ENCODE data around the gene GRID1.

GRID1 gene

DNA sequence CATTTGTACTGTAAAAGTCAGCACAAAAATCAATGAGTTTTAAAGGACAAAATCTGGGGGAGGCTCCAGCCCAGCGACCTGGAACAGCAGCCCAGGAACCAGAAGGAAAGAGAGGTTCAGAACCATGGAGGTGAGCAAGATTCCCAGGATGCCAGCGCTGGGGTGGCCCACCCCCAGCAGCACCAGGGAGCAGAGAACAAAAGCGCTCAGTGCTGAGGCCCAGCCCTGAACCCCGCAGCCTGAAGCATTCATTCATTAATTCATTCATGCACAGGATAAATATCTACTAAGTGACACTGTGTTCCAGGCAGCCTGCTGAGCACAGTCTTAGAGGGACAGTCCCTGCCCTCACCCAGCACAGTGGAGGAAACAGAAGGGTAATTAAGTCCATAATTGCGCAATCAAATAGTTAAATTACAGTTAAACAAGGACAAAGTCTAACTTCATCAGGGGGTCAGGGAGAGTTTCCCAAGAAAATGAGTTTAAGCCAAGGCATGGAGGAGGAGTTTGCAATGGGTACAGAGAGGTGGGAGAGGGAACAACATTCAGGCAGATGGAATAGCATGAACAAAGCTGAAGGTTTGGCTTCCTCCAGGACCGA is 202.3 kb downstream of the GRID1 start:
- DNase-seq = no peak

DNA sequence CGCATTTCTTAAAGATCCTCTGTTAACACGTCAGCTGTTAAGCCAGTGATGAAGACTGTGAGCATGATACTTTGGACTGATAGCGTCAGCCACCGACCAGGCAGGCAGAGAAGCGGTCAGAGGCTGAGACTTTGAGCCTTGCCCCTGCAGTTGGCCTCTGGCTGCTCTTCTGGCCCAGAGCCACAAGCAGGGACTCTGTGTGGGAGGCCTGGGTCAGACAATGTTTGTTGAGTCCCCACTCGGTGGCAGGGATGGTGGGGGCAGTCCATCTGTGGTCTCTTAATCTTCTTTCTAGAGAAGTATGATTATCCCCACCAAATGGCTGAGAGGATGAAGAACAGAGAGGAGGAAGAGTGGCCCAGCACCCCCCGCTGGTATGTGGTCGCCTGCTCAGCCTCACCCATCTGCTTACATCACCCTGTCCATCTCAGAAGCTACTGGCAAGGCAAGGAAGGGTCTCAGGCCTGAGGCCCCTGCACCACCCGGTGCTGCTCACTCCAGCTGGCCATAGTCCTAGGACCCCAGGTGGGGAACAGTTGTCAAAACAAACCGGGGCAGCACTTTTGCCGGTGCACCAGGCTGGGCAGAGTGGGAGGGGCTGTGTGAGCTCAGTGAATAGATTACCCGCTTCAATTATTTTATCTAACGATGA is 202.9 kb downstream of the GRID1 start:
- no peak for DNase-seq

DNA sequence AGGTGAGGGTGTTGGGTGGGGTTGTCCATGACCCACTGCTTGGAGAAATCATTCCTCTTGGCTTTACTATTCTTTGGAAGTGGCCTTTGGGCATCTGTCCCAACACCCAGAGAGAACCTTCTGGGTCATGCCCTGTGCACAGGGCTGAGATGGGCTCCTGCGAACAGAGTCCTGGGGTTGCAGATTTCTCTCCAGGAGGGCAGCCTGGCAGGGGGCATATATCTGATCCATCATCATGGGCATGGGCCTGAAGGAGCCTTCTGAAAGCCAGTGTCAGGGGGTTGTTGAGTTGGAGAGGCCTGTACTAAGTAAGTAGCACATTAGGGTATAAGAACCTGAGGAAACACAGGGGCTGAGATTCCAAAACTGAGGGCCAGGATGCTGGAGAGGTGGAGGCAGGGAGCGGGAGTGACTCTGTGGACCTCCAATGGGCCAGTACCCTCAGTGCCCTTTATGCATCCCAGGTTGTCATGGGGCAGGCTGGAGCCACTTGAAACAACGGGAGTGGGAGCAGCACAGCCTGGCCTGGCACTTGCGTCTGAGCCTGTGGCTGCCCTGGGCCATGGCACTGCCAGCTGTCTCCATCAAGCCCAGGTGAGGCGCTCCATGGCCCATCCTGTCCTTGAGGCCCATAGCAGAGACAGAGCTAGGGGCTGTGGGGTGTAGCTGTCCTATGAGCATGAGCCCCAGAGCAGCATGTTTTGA is 203.7 kb downstream of the GRID1 start:
- no peak for DNase-seq

DNA sequence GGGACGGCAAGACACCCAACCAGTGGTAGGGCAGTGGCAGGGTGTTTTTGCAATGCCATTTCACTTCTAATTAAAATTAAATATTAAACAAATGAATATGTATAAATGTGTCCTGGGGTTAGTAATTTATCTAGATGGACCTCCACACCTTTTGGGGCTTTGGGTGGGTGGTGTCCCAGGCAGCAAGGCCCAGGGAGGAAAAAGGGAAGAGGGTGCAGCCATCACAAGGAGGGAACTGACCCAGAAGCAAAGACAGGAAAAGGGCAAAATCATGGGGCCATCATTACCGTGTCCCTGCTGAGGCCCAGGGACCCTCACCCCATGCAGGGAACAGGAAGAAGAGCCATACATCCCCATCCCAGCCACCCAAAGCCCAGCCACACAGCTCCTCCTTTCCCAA is 204.6 kb downstream of the GRID1 start:
- no peak for DNase-seq

DNA sequence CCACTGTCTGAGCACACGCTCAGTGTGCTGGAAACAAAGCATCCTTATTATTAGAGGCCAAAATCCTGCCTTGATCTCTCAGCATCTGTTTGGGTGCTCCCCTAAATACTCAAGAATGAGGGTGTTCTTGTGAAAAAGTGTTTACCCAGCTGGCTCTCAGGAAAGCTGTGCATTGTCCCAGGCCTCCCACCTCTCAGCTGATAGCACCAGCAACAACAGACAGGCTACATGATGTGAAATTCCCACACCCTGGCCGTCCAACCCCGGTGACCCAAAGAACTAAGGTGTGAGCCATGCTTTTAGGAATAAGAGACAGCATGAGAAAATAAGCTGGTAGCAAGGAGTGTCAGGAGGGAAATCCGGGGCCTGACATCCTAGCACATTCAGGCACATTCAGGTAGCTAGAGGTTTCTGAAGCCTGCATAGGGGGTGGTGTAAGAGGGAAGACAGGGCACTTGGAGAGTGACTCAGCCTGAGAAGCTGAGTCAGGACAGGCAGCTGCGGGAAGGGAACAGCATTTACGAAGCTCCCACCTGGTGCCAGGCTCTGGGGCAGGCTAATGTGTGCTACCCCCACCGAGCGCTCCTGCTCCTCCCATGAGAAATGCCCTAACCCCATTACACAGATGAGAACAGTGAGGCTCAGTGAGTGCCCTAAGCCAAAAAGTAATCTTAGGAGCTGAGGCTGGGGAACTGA is 205.6 kb downstream of the GRID1 start:
- no peak for DNase-seq

DNA sequence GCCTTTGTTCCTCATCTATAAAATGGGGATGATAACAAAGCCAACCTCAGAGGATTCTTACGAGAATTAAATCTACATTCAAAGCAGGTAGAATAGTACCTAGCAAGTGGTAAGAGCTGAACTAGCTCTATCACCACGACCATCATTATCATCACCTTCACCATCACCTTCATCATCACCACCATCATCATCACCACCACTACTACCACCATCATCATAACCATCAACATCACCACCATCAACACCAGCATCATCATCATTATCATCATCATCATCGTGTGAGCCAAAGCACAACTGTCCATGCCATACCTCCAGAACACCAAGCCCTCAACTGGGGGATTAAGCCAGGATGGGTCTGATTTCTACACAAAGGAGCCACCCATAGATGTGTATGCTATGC is 206.8 kb downstream of the GRID1 start:
- DNase-seq = no peak

DNA sequence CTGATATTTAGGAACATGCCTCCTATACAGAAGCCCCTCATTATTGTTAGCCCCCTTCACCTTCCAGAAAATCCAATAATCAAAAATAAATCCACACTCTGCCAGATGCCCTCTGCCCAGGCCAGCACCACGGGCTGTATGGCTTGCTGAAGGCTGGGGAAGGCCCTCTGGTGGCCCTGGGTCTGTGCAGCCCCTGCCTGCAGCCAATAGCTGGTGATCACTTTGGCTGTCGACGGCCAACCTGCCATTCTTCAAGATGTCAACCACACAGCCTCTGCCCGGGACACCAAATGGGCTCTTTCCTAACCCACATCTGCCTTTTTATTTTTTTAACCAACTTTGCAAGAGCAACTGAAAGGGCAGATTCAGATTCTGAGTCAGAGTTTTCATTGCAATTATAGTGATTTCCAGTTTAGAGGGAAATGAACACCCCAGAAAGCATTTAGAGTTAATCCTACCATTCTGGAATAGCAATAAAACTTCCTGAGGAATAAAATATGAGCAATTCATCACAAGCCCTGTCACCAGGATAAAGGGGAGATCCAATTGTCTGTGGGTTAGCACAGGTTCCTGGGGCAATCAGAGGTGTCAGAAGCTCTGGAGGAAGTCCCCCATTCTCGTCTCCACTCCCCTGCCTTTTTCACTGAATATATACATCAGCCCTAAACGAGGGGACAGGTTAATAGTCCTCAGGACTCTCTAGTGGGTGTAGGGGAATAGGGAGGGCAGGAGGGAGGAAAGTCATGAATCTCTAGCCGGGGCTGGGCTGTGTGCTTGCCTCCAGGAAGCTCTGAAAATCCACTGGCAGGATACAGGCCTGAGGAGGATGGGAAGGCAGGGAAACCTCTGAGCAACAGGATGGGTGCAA is 211.3 kb downstream of the GRID1 start:
- no peak for DNase-seq

DNA sequence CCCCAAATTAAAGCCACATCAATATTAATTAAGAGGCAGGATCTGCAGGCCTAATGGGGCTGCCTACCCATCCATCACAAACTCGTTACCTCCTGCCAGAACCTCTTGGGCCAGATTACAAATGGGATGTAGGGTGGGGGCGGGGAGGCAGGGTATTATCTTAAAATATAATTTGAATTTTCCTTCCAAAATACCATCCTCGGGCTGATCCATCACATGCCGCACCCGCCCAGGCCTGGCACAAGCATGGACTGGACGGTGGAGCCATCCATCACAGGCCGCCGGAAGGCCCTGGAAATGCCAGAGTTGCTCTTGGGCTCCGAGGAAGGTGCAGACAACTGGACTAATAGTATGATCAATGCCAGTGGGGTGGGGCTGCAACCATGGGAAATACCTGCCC is 212.8 kb downstream of the GRID1 start:
- DNase-seq = no peak

DNA sequence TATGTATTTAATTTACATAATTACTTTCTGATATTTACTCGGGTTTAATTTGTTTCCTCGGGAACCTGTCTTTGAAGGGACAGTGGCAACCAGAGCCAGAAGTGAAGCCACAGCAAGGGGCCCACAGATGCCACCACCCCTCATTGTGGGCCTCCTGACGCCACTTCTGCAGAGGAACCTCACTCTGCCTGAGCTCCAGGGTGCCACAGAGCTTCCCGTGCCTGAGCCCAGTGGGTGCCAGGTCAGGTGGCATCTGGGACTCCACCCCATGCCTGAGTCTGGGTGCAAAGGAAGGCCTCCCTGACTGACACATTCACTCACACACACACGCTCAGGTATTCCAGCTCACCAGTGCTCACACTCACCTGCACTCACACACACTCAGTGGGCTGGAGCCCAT is 213.7 kb downstream of the GRID1 start:
- DNase-seq = no peak

DNA sequence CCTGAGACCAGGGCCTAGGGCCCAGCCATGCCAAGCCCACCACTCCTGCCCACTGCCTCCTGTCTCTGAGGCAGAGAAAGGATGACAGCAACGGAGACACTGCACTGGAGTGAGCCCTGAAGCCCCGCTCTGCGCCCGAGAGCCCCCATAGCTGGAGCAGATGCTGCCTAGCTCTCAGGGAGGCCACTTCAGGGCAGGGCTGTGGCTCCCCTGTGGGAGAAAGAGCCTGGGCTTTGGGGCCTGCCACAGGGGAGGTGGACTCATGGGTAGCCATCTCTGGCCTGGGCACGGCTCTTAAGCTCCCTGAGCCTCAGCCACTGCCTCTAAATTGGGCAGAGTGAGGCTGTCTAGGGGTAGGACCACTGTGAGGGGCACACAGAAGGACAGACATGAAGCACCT is 214.2 kb downstream of the GRID1 start:
- no peak for DNase-seq

DNA sequence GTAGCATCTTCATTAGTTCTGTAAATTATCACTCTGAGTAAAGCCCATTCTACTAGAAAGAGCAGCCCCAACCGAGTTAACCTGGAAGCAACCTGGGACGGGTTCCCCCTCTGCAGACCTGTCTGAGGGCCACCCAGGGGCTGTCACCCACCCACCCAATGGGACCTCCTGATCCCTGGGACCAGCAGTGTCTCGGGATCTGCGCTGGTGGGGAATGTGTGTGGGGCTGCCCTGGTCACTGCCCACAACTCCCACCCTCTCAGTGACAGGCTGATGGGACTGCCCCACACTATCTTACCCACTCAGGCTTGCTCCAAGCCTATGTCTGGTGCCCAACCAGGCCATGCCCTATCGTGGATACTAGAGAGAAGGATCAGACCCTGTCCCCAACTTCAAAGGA is 215.0 kb downstream of the GRID1 start:
- no peak for DNase-seq

DNA sequence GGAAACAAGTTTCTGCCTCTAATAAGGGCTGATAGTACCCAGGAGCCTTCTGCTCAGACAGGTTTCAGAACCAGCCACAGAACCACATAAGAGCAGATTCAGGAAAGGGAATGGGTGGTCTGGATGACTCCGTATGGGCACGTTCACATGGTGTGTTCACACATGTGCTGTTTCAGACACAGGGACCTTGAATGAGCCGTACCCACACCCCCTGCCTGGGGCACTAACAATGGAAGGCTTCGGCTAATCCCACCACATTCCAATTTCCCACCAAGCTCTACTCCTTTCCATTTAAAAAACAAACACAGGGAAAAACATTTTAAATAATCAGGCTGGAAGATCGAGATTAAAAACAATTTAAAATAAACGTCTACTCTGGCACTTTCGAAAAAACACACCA is 217.3 kb downstream of the GRID1 start:
- DNase-seq = no peak

DNA sequence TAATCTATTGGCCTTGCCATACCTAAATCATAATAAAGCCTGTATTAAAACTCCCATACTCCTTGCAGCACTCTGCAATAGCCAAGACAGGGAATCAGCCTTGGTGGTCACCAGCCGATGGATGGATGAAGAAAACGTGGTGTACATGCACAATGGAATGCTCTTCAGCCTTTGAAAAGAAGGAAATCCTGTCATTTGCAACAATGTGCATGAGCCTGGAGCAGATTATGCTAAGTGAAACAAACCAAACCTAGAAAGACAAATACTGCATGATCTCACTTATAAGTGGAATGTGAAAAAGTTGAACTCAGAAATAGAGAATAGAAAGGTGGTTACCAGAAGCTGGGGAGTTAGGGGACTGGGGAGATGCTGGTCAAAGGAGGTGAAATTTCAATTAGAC is 218.5 kb downstream of the GRID1 start:
- no peak for DNase-seq

DNA sequence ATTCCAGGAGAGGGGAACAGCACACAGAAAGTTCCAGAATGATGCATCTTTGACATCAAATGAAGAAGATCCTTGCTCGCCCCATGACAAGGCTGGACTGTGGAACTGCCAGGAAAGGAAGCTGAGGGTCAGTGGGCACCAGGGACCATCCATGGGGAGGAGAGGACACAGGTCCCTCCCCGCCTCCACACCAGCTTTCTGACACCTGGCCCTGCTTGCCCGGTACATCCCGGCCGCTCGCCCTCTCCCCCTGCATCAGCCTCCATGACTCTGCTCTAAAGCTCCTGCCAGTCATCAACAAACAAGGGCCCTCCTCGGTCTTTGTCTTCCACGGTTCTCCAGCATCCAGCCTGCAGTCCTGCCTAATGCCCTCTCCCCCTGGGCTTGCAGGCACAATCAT is 222.3 kb downstream of the GRID1 start:
- DNase-seq = no peak

DNA sequence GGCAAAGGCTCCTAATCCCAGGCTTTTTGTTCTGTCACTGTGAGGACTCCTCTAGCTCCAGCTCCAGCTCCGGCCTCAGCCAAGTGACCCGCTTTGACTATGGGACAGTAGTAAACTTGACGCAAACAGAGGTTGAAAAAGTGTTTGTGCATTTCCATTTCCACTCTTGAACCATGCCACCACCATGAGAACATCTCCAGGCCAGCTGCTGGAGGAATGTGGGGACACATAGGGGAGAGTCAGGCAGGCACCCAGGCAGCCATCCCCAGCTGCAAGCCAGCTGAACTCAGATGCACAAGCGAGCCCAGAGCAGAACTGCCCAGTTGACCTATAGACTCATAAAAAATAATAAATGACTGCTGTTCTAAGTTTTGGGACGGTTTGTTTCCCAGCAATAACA is 224.7 kb downstream of the GRID1 start:
- no peak for DNase-seq

DNA sequence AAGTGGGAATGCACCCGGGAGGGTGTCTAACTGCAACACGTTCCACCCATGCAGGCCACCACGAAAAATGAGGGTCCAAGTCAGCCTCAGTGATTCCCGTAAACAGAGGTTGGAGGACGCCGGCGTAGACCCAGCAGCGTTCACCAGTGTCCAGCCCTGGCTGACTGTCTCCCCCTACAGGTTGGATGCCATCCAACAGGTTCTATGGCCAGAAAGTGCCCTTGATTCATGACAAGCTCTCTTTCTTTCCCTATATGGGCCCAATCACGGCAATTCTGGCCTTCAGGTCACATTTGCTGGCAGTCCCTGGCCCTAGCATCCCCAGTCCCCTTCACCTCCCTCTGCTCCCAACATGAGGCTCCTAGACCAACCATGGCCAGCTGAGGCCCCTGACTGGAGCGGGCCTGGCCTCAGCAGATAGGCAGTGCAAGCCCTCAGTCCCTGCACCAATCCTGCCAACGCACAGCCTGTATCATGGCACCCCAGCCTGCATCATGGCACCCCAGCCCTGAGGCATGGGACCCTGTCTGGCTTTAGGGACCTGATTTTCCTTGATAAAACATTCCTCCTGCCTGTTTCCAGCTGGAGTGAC is 227.4 kb downstream of the GRID1 start:
- no peak for DNase-seq

DNA sequence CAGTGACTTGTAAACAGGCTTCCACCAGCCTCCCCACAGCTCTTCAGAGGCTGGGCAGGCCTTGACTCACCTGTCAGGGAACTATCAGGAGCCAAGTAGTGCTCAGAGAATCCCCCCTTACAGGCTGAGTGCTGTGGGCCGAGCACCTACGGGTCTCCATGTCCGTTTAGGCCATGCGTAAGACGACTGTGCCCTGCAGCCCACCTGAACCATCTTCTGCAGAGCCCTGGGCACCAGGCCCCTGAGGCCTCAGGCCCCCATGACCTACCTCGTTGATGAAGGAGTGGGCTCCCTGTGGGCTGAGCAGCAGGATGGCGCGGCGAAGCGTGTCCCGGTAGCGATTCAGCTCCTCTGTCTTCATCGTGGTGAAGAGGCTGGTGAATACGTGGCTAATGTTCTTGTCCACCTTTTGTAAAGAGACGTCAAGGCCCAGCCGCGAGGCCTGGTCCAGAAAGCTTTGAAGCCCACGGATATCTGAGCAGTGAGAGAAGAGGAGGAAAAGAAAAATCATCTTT is 228.0 kb downstream of the GRID1 start:
- no peak for DNase-seq

DNA sequence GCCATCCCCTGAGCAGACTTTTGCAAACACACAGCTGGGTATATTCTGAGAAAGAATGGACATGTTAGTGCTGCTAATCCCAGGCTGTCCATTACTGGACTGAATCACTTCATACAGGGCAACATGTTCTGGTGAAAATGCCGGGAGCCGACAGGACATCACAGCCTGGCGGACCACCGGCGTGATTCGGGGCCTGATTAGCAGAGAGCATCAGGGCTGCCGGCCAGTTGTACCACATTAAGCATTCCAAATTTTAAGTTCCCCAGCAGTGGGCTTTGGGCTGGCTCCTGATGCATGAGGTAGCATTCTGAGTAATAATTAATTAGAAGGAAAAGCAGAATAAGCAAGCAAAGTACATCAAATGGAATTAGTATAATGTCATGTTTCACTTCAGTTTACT is 229.0 kb downstream of the GRID1 start:
- DNase-seq = no peak

DNA sequence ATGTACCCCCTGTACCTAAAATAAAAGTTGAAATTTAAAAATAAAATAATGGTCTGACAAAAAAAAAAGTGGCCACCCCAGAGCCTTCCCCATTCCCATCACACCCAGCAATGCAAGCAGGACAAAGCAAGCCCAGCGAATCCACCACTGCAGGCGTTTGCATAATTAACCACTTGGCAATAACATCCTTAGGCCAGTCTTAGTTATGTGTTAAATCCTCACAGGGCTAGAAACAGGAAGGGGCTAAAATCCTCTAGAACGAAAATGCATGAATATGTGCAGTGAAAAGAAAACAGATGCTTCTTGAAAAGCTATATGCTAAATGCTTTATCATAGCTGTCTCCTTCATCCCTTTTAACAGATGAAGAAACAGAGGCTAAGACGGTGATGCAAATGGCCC is 229.7 kb downstream of the GRID1 start:
- no peak for DNase-seq

DNA sequence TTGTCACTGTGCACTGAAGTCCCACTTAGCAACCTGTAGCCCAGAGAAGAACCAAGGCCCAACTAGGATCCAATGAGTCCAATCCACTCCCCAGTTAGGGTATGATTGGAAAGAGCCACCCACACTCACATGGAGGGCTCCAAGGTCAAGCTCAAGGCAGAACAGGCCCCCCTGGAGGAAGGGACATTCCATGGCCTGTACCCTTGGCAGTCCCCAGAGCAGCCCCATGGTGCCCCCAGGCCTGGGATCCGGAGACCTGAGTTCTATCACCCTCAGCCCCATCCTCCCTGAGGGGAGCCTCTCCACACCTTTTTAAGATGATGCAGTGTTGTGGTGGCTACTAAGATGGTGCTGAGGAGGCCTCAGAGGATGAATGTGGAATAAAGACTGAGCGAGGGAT is 231.4 kb downstream of the GRID1 start:
- no peak for DNase-seq

DNA sequence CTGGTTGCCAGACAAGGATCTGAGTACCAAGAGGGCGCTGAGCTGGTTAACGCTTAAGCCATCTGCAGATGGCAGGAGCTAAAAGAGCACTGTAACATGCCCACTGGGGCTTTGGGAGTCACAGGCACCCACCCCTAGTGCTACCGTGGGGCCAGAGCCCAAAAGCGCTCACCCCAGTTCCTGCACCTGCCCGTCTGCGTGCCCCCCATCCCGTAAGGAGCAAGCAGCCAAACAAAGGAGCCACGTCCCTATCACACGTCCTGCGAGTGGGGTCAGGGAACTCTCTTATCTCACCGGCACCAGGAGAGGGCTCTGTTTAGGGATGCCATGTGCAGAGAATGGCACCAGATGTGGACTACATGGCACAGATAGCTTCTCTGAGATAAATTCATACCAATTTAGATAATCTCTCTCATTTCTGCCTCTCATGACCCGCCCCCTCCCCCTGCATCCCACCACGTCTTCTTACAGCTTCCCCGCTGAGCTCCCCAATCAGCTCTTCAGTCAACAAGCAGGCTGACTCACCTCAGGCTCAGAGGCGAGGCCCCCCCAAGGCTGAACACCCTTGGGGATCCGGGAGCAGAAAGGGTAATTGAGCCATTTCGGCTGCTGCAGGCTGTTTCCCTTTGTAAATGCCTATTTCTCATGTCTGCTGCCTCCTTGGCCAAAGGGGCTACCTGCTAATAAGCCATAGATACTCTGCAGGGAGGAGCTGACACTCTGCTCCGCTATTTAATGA is 235.7 kb downstream of the GRID1 start:
- no peak for DNase-seq

All from fibroblast of skin of abdomen (primary cell).